CD4-positive, alpha-beta T cell treated with Interleukin-6 at 100 ng/mL for 8 hours (primary cell): ENCODE data around the gene MPP2.
"Not testable (repeated sequence)": the region's sequence is repeated elsewhere in the genome, so short reads cannot be mapped to it uniquely, and the experiment has no call there.

Source experiments
- DNase-seq: peaks from one replicate; pipeline ENCODE4 v3.0.0-alpha.2; 2020; ENCODE audit warnings: mixed read lengths, low spot score

The MPP2 gene, protein sequence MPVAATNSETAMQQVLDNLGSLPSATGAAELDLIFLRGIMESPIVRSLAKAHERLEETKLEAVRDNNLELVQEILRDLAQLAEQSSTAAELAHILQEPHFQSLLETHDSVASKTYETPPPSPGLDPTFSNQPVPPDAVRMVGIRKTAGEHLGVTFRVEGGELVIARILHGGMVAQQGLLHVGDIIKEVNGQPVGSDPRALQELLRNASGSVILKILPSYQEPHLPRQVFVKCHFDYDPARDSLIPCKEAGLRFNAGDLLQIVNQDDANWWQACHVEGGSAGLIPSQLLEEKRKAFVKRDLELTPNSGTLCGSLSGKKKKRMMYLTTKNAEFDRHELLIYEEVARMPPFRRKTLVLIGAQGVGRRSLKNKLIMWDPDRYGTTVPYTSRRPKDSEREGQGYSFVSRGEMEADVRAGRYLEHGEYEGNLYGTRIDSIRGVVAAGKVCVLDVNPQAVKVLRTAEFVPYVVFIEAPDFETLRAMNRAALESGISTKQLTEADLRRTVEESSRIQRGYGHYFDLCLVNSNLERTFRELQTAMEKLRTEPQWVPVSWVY

GRCh38 chr17:43907425-43907981 is at the start of gene MPP2:
TSS of gene MPP2 (minus strand) at chr17:43907536. CDS start at chr17:43904460, 3,076 bp downstream.
- peak; percentile 56 for DNase-seq

DNA sequence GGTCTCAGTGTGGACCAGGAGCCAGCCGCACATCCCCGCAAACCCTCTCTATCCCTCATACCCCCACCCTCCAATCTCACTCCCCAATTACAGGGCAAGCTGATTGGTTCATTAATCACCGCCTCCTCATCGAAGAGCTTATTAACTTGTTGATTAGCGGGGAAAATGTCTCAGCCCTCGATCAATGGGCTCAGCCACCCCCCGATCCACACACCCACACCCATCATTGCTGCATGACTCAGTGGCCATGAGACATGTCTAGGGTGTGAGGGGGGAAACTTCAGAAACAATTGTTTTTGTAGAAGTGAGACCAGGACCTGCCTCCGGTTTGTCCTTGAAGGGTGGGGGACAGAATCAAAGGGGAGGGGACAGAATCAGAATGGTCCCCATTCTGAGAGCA is 48.9 kb upstream of the MPP2 start:
- no peak for DNase-seq

DNA sequence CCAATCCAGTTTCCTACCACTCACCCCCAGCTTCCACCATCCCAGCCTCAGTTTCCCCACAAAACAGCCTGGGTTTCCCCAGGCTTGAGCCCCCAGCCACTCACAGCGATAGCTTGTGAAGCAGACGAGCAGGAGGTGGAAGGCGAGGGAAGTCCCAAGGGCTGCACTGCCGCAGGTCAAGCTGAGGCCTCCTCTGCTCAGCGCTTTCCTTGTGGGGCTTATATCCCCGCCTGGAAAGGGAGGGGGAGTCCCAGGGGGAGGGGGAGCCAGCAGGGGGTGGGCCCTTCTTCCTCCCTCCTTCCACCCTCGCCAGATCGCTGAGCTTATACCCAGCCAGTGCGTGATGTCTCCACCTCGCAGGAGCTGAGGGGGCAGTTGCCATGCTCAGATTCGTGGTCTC is 46.4 kb upstream of the MPP2 start, which contains the start of gene PYY:
TSS of gene PYY (minus strand) at position 195 of the 400 bp plus-strand sequence. CDS start 457 bp downstream, outside the sequence.
- no peak for DNase-seq

- DNase-seq, result no peak
Measured at GRCh38 chr17:43952724-43953666, 45.7 kb upstream of the MPP2 start.

GRCh38 chr17:43952351-43952723 is 45.0 kb upstream of the MPP2 start:
- DNase-seq, result no peak

DNA sequence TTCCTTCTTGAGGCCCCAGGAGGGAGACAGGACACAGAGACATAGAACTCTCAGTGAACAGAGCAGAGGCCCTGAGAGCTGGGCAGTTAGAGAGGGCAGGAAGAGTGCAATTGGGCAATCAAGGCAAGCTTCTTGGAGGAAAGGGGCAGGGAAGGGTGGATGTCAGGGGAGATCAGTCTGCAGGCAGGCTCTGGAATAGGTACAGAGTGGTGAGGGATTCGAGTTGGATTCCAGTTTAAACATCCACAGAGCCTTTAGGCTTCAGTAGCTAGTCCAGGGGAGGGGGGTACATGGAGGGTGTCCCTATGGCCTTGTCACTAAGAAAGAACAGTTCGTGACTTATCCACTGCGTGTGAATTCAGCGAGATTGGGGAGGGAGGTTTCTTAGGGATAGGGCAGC is 44.4 kb upstream of the MPP2 start:
- DNase-seq, result no peak

DNA sequence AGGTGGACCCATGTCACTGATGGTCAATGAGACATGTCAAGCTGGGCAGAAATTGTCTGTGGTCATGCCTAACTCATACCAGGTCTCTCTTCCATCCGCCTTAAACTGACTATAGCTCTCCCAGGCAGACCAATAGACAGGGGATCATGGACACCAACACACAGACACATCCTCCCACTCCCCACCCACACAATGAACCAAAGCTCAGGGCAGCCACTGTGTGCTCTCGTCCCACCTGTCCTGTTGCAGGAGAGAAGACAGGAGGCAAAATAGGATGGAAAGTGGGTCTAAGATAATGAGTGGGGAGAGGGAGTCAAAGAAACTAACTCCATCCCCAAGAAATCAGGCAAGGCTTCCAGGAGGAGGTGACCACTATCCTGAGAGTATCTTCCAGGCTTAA is 43.2 kb upstream of the MPP2 start:
- no peak for DNase-seq

DNA sequence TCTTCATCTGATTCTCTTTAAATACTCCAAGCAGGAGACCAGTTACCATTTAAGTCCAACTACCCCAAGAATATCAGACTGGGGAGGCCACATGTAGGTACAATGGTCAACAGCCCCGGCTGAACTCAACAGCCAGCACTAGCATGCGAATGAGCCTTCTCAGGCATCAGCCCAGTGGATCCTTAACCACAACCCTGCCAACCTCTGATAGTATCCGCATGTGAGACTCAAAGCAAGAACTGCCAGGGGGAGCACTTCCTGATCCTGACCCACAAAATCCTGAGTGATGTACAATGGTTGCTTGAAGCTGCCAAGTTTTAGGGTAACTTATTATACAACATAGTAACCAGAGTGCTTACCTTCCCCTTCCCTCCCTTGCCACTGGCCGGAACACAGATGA is 42.4 kb upstream of the MPP2 start:
- DNase-seq, result no peak

GRCh38 chr17:43946781-43947180 is 39.4 kb upstream of the MPP2 start:
- no peak for DNase-seq

GRCh38 chr17:43945074-43945829 is 37.9 kb upstream of the MPP2 start:
- DNase-seq, result no peak

DNA sequence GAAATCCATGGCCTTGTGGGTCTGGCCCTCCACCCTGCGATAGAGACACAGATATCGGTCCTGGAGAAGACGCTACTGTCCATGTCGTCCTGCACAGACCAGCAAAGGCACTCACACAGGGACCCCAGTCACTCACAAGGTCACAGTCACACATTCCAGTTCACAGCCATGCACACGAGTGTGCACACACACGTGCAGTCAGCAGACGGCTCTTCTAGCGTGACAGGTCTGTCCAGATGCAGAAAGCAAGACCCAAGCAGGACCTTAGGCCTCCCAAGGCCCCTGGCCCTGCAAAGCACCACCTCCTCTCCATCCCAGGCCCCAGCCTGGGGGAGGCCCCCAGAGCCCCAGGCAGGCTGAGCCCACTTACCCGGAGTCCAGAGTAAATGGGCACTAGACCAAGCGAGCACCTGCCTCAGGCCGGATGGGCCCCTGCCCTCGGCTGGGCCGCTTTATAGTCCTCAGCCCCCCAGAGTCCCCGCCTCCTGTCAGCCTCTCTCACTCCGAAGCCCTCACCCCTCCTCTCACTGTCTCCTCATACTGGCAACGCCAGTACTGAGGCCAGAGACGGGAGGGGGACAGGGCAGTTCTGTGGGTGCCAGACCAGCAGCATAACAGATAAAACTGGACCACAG is 34.8 kb upstream of the MPP2 start, which contains the start of gene PPY:
TSS of gene PPY (minus strand) at position 426 of the 635 bp plus-strand sequence. CDS start 822 bp downstream, outside the sequence.
- no peak for DNase-seq

DNA sequence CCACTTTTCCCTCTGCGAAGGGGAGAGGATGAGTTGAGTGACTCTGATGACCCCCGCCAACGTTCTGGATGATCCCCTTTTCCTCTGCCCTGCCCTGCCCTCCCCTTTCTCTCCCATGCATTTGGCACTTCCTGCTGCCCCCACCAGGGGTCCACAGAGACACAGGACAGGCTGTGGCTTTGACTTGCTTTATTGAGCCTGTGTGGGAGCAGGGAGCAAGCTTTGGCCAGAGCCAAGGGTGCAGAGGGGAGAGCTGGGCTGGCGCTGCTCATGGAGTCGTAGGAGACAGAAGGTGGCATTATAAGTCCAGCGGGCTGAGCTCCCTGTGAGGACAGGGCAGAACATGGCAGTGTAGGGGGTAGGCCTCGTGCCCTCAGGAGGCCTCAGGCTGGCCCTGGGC is 33.3 kb upstream of the MPP2 start:
- no peak for DNase-seq

- no peak for DNase-seq
Measured at GRCh38 chr17:43939886-43940285, 32.5 kb upstream of the MPP2 start.

- not testable (repeated sequence) for DNase-seq
Measured at GRCh38 chr17:43939452-43939851, 32.1 kb upstream of the MPP2 start.

- DNase-seq, result no peak
Measured at GRCh38 chr17:43938838-43939182, 31.5 kb upstream of the MPP2 start.

DNA sequence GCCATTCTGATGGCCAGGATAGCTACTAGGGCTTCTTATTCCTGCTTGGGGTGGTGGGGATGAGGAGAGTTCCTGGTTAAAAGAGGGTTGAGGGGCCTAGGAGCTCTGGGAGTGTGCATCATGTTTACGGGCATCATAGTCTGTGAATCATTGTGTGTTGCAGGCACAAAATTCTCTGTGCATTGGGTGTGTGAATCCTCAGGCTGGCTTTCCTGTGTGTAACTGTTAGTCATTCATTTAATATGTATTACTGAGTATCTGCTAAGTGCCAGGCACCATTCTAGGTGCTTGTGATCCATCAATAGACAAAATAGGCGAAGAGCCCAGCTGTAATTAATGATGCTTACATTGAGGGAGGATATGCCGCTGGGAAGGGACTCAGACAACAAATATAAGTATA is 29.1 kb upstream of the MPP2 start:
- DNase-seq, result no peak

DNA sequence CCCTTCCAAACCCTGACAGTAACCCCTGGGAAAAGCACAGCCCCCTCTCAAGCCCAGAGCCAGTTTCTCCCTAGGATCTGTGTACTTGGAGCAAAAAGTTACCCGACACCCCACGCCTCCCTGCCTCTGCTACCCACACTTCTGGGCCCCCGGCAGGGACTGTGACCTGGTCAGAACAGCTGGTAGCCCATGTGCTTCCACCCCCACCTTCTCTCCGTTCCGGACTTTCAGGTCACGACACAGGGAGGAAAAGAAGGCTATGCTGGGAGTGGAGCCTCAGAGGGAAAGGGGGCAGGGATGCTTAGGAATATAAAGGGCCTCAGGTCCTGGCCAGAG is 28.6 kb upstream of the MPP2 start:
- DNase-seq, result no peak

DNA sequence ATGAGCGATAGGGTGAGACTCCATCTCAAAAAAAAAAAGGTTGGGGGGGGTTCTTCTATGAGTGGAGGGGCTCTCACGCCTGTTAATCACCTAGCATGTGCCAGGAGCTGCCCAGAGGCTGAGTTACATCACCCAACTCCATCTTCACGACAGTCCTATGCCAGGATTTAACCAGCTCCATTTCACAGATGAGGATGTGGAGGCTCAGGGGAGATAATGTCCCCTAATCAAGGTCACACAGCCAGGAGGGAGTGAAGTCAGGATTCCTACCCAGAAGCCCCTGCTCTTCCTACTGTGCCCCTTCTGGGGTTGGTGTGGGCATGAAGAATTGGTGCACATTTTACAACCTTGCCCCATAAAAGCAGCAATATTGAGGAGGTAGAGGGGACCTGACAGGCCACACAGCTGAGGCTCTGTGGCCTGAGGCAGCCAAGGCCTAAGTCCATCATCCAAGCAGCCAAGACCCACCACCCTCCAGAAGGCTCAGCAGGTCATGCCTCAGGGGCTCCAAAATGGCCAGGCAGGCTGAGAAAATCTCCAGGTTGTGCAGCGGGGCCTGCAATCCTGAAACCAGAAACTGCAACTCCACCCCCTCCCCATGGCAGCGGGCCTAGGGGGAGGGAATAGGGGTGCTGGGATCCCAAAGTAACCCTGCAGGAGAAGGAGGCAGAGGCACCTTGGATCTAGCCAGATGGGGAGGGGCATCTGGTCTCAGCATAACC is 28.0 kb upstream of the MPP2 start:
- DNase-seq, result no peak

- DNase-seq, result no peak
Measured at GRCh38 chr17:43932923-43933322, 25.6 kb upstream of the MPP2 start.

- DNase-seq, result no peak
Measured at GRCh38 chr17:43932357-43932756, 25.0 kb upstream of the MPP2 start.
